GM18867 (cell line): ENCODE results near the gene EFHD1.

ENCODE experiments used
- ATAC-seq: cut with Tn5 transposase; IDR thresholded peaks from one replicate; pipeline ENCODE4 v1.9.1; 2021; ENCODE audit warnings: mild to moderate bottlenecking, moderate library complexity; ENCODE audit not compliant: unreplicated experiment

Gene EFHD1, protein sequence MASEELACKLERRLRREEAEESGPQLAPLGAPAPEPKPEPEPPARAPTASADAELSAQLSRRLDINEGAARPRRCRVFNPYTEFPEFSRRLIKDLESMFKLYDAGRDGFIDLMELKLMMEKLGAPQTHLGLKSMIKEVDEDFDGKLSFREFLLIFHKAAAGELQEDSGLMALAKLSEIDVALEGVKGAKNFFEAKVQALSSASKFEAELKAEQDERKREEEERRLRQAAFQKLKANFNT

DNA sequence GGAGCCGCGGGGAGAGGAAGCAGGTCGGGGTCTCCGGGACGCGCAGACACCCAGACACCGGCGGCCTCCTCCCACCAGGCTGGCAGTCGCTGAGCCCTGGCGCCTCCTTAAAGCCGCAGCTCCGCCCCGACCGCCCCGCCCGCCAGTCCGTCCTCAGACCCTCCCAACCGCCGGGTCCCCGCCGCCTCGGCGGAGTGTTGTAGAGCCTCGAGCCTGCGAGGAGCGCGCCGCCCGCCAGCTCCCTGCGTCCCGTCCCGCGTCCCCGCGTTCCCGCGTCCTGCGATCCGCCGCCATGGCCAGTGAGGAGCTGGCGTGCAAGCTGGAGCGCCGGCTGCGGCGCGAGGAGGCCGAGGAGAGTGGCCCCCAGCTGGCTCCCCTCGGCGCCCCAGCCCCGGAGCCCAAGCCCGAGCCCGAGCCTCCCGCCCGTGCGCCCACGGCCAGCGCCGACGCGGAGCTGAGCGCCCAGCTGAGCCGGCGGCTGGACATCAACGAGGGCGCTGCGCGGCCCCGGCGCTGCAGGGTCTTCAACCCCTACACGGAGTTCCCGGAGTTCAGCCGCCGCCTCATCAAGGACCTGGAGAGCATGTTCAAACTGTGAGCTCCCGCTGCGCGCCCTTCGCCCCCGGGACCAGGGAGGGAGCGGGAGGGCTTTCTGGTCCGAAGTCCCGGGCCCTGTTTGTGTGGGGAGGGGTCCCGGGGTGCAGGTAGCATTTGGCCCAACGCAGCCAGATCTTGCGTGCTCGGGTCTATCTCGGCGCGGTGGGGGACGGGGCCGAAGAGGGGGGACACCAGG lies at the start of gene EFHD1:
Gene EFHD1, plus strand, starts transcription at position 192 of the 793 bp plus-strand sequence. Its CDS starts 101 bp downstream, at position 293.
- no peak for ATAC-seq

DNA sequence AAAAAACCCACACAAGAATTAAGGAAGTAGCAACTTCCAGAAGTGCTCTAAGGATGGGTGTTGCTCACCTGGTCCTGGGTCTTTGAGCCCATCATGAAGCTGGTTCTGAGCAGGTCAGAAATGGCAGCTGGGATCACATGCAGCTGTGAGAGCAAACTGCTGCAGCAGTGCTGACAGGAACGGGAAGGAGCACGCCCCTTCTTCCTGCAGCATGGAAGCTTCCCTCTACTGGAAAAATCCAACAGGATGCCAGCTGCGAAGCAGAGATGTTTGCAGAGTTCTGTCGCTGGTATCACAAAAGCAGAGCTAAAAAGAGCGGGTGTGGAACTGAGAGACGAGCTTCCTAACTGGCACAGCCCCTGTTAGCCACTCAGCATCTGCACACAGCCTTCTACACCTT lies 49.2 kb upstream of the EFHD1 start:
- no peak for ATAC-seq

DNA sequence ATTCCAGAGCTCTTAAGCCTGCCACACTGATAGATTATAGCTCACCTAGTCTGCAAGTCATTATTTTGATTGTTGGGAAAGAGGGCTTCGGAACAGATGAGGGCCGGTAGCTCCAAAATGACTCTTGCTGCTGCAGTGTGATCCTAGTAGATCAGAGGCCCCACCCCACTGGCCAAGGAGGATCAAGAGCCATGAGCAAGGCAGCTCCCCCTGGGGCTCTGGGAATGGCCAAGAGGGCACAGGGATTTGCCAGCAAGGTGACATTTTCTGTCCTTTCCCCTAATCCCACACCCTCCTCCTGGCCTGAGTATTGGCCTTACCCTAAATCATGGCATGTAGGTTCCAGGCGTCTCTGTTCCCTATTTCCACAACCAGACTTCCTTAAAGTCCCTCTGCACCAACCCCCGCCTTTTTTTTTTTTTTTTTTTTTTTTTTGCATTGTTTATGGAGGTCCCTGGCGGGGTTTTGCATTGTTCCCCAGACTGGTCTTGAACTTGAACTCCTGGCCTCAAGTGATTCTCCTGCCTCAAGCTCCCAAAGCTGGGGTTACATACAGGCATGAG lies 46.4 kb upstream of the EFHD1 start:
- ATAC-seq, result no peak

DNA sequence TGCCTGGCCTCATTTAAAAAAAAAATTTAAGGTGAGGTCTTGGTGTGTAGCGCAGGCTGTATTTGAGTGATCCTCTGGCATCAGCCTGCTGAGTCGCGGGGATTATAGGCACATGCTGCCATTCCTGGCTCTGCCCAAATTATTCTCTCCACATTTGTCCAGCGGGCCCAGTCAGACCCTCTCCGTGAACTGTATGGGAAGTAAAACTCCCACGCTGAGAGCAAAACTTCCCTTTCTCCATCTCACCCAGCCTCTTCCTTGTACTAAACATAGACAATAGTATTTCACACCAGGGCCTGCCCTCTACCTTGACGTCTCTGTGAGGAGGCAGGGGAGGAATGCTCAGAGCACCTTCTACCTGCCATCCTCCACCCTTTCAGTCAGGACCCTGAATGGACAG lies 45.9 kb upstream of the EFHD1 start:
- ATAC-seq, result no peak

DNA sequence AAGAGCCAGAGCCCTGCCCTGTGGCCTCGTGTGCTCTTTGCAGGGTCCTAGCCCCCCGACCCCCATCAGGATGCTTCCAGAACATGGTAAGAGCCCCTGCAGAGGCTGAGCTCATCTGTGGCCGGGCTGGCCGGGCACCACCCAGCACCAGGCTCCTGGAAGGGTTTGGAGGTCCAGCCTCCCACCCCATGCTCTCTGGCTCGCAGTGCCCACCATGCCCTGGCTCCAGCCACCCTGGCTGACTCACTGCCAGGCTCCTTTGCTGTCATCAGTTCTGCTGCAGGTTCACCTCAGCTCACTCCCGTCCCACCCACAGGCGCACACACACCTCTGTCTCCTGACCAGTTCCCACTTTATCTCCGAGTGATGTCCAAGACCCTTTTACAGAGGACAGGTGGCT lies 45.4 kb upstream of the EFHD1 start:
- ATAC-seq, result no peak

DNA sequence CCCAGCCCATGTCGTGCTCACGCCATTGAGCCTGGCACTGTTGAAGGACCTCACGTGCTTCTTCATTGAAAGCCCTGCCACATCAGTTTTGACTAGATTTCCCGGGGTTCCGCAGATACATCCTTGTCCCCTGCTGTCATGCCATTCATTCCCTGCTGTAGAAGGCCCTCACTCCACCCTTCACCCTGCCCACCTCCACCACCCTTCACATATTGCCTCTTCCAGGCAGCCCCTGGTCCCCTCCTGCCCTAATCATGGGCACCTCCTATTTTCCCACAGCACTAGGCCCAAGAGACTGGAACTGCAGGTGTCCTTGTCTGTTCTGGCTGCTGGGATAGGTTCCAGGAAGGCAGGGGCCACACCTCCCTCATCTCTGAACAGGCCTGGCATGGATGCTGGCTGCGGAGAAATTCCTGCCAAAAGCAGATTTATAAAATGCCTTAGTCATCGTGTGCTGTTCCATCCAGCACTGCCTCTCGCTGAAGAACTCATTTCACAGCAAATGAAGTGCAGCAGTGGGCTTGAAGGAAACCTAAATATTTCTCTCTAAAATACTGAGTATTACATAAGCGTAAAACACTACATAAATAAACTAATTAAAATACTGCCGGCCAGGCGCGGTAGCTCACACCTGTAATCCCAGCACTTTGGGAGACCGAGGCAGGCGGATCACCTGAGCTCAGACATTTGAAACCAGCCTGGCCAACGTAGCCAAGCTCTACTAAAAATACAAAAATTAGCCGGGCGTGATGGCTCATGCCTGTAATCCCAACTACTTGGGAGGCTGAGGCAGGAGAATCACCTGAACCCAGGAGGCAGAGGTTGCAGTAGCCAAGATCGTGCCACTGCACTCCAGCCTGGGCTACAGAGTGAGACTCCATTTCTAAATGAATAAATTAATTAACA lies 44.5 kb upstream of the EFHD1 start:
- ATAC-seq, result no peak

DNA sequence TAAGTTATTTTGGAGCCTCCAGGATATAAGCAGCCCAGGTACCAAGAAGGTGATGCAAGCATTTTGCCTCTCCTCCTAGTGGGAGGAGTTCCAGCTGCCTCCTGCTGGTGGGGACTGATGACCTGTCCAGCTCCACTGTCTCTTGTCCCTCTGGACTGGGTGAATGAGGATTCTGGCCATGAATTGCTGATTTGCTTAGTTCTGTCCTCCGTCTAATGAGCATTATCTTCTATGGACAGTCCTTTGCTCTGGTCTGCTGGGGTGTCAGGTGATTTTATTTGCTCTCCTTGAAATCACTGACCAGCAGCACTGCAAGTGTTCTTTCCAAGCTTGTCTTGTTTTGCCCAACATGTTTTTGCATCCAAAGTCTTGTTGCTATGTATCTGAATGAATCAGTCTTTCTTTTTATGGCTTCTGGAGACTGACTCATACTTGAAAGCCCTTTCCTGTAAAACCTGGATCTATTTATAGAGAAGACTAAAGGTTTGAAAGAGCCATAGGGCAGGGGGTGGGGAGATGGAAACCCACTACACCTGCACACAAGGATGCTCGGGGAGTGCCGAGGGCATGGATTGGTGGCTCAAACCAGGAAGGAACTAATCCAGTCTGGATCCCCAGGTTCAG lies 40.5 kb upstream of the EFHD1 start:
- ATAC-seq, result no peak

DNA sequence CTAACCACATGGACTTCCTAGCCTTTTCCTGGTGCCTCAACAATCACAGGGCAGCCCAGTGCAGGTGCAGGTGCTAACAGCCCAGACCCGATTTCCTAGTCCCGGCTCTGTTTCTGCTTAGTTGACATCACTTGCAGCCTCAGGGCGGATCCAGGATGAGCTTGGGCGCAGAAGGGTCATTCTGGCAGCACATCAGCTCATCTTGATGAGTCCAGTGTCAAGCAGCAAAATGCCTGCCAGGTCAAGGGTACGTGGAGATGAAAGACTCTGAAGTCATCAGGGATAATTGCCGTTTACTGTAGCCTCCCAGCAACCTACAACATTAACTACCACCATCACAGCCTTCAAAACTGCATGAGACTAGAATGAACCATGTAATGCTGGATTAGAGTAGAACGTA lies 39.4 kb upstream of the EFHD1 start:
- ATAC-seq, result no peak

DNA sequence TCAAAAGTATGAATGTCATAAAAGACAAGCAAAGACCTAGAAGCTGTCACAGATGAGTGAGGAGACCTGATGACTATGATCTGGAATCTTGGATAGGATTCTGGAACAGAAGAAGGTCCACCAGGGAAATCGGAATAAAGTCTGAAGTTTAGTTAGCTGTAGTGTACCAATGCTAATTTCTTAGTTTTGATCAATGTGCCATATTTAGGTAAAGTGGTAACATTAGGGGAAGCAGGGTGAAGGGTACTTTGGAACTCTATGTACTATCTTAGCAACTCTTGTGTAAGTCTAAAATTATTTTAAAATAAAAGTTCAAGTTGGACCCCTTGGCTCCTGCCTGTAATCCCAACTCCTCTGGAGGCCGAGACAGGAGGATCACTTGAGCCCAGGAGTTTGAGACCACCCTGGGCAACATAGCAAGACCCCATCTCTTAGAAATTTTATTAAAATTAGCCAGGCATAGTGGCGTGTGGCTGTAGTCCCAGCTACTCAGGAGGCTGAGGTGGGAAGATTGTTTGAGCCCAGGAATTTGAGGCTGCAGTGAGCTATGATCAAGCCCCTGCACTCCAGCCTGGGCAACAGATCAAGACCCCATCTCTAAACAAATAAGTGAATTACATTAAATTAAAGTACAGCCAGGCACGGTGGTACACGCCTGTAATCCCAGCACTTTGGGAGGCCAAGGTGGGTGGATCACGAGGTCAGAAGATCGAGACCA lies 35.9 kb upstream of the EFHD1 start:
- ATAC-seq, result no peak

DNA sequence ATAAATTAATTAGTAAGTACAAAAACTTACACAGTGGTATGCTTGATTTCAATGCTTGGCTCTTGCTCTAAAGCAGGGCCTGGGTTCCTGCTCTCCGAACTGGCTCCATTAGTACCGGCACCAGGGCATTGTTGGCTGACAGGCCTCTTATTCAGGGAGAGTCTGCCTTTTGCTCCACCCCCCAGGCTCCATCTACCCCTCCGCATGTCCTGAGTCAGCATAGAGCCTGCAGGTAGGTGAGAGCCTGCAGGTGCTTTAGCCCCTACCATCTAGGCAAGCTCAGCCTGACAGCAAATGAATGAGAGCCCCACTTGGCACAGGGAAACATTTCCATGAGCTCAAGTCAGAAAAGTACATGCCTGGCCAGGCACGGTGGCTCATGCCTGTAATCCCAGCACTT lies 35.1 kb upstream of the EFHD1 start:
- ATAC-seq, result no peak

DNA sequence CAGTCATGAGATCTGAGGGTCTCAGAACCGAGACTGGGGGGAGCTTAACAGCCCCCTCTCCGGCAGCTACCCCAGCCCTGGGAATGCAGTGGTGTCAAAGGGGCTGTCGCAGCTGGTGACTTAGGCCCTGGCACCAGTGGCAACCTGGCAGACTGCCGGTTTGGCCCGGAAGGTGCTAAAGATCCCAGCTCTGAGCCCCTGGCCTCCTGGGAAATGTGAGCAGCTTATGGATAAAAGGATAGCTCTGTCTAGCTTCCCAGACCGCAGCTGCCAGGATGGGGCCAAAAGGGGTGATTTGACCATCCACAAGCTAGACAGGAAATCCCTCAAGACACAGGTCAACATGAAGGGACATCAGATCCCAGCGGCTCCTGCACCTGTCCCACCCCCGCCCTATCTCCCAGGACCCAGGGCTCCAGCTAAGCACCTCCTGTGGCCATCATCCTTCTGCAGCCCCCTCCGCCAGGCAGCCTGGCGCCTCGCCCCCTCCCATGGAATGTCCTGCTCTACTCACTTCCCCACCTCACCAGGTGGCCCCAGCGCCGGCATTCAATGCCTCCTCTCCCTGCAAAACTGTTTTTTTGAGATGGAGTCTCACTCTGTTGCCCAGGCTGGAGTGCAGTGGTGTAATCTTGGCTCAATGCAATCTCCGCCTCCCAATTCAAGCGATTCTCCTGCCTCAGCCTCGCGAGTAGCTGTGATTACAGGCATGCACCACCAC lies 33.2 kb upstream of the EFHD1 start:
- ATAC-seq, result no peak

DNA sequence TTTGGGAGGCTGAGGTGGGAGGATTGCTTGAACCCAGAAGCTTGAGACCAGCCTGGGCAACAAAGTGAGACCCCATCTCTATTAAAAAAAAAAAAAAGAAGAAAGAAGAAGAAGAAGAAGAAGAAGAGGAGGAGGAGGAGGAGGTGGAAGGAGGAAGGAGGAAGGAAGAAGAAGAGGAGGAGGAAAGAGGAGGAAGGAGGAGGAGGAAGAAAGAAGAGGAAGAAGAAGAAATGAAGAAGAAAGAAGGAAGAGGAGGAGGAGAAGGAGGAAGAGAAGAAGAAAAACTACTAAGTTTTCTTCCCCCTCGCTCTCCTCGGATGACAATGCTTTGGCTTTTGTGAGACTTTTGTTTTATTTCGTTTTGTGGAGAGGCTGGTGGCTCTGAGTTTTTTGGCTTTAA lies 30.1 kb upstream of the EFHD1 start:
- ATAC-seq, result no peak

DNA sequence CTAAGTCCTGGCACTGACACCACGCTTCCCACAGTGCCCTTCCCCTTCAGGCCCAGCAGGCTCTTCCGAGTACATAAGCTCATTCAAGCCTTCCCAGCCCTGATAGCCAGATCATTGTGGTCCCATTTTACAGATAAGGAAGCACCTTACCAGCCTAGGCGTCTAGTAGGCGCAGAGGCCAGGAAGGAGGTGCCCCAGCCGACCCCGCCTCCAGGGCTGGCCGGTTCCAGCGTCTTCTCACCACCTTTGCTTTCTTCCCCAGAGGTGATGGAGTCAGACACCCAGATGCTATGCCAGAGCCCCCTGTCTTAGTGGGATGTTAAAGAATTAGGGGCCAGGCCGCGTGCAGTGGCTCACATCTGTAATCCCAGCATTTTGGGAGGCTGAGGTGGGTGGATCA lies 28.9 kb upstream of the EFHD1 start:
- ATAC-seq, result no peak

DNA sequence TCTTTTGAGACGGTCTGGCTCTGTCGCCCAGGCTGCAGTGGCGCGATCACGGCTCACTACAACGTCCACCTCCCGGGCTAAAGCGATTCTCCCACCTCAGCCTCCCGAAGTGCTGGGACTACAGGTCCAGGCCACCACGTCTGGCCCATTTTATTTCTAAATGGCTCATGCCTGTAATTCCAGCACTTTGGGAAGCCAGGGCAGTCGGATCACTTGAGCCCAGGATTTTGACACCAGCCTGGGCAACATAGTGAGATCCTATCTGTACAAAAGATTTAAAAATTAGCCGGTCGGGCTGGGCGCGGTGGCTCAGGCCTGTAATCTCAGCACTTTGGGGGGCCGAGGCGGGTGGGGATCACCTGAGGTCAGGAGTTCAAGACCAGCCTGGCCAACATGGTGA lies 26.4 kb upstream of the EFHD1 start:
- ATAC-seq, result no peak

DNA sequence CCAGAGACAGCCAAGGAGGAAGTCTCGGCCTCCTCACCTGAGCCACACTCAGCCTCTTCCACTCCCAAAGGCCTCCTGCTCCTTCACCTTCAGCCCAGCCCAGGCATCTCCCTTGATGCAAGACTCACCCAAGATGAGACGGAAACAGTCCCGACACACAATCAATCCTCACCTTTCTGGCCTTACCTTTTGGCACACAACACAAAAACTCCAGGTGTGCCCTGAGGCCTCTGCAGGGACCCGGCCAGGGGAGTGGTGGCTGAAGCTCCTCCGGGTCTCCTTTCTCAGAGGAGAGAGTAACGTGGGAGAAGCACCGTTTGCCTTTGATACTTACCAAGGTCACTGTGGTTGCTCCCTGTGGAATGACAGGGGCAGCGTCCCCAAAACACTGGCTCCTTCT lies 23.8 kb upstream of the EFHD1 start:
- ATAC-seq, result no peak

DNA sequence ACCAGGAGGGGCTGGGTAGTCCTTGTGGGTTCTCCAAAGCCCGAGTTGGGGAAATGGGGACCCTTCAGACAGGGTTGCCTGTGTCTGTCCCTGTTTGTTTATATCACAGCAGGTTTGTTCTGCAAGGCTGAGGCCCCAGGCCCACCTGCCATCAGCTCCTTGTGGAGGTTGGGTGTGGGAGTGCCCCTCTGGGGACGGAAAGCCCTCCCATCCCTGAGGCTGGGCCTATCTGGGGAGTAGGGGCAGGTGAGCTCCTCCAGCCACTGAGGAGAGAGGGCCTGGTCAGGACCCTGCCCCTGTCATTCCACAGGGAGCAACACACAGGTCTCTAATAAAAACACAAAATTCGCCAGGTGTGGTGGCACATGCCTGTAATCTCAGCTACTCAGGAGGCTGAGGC lies 23.3 kb upstream of the EFHD1 start:
- no peak for ATAC-seq

DNA sequence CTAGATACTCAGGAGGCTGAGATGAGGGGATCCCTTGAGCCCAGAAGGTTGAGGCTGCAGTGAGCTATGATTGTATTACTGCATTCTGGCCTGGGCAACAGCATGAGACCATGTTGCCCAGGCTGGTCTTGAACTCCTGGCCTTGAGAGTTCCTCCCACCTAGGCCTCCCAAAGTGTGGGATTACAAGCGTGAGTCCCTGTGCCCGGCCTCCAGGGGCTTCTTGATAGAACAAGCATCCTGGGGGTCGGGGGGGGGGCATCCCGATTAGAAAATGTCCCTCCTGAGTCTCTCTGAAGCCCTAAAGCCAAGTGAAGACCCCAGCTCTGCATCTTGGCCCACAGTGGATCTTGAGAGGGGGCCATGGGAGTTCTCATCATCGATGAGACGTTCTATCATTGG lies 22.3 kb upstream of the EFHD1 start:
- no peak for ATAC-seq

DNA sequence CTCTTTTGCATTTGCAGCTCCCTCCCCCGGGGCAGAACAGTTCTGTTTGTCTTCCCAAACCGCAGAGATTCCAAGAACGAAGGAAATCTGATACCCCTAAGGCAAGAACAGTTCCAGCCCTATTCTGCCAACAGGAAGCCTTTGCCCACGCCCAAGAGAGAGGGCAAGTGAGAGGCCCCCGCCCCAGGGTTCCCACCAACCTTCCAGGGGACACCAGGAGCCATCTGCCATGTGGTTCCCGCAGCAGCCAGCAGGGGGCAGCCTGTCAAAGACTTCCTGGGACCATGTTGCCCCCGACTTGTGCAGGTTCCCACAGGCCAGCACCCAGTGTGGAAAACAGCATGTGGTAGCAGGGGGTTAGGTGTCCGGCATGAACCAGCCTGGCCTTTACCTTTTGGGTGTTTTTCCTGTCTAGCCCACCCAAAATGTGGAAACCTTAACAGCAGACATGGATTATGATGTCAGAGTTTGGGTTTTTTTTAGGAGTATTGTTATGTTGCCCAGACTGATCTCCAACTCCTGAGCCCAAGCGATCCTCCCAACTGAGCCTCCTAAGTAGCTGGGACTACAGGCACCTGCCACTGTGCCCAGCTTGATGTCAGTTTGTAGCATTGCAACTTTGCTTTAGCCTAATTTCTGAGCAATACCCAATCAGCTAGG lies 21.7 kb upstream of the EFHD1 start:
- no peak for ATAC-seq

DNA sequence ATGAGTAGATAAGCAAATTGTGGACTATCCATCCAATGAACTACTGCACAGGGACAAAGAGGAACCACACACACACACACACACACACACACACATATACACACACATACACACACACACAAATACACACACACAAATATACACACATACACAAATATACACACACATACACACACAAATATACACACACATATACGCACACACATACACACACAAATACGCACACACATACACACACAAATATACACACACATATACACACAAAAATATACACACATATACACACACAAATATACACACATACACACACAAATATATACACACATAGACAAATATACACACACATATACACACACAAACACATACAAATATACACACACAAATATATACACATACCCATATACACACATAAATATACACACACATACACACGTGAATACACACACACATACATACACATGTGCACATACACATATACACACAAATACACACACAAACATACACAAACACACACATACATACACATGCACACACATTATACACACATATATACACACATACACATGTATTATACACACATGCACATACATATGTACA lies 19.8 kb upstream of the EFHD1 start:
- ATAC-seq, result no peak
